Activated CD4-positive, alpha-beta memory T cell treated with anti-CD3 and anti-CD28 coated beads for 36 hours (primary cell): Measurements from ENCODE around the gene SLC10A6. TPM values are rescaled to one million over a fixed set of nuclear protein-coding genes. Genes with fewer than 3 reads are reported as not detected.
"Not testable (repeated sequence)": the region's sequence is repeated elsewhere in the genome, so short reads cannot be mapped to it uniquely, and the experiment has no call there.

Experiments used
- CTCF ChIA-PET: fragments of 350-600 bp; sonication (Branson Sonifier 250); formaldehyde crosslinking; loops from one replicate; lab custom pipeline; 2021; ENCODE audit warnings: antibody characterized with exemption, inconsistent platforms; lab: Charles Lee
- POLR2A ChIA-PET: fragments of 350-600 bp; sonication (Branson Sonifier 250); formaldehyde crosslinking; loops from one replicate; lab custom pipeline; 2021; ENCODE audit warnings: antibody characterized with exemption; lab: Charles Lee
- DNase-seq: peaks from one replicate; pipeline ENCODE4 v3.0.0-alpha.2; 2020
- H3K27ac Mint-ChIP-seq: one replicate; pipeline ENCODE4 v1.8.0; 2021; ENCODE audit warnings: mixed read lengths
- H3K27me3 Mint-ChIP-seq: one replicate; pipeline ENCODE4 v1.8.0; 2021; ENCODE audit warnings: mixed read lengths
- H3K36me3 Mint-ChIP-seq: one replicate; pipeline ENCODE4 v1.8.0; 2021; ENCODE audit warnings: mixed read lengths
- H3K4me1 Mint-ChIP-seq: one replicate; pipeline ENCODE4 v1.8.0; 2021; ENCODE audit warnings: low read depth, mixed read lengths
- H3K4me3 Mint-ChIP-seq: one replicate; pipeline ENCODE4 v1.8.0; 2021; ENCODE audit warnings: mild to moderate bottlenecking, mixed read lengths
- H3K9me3 Mint-ChIP-seq: one replicate; pipeline ENCODE4 v1.8.0; 2021; ENCODE audit warnings: mixed read lengths
- intact Hi-C: fragments of 100-400 bp; cut with micrococcal nuclease; formaldehyde crosslinking; loops from one replicate; pipeline ENCODE4 v1.15.1; 2023
- total RNA-seq, 2 experiments: library from RNA; stranded (reverse); gene quantifications; one replicate each; pipeline ENCODE4 v1.2.3, GENCODE V29; 2021

Gene SLC10A6
- total RNA-seq, 2 experiments from 2014 or later = not detected

DNA sequence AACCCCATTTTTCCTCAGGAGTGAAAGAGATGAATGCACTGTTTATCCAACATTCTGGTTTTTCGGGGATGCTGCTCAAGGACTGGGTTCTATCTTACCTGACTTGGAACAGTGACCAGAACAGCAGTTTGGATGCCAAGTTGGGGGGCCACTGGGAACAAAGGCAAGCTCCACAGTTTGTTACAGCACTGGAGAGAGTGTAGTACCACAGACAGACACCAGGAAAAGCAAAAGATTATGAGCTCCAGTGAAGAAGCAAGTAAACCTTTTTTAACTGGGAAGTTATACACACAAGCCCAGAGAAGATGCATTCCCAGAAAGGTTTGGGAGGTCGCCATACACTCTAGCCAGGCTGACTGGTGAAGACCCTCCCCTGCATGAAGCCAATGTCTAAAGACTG is 29.5 kb upstream of the SLC10A6 start:
- Mint-ChIP-seq H3K27me3 (no peaks in the 10 kb centered on the region), H3K9me3 (peaks cover 17% of the 10 kb centered on the region)

GRCh38 chr4:86876894-86877685 is 27.9 kb upstream of the SLC10A6 start:
- H3K4me3 Mint-ChIP-seq = no peak overlapping the region
- intact Hi-C loops = no loop called here
- CTCF ChIA-PET = no interaction called here
- no peaks in the 10 kb centered on the region for H3K4me1 Mint-ChIP-seq
- no peak overlapping the region for H3K27ac Mint-ChIP-seq
- no peaks in the 10 kb centered on the region for H3K27me3 Mint-ChIP-seq
- H3K36me3 Mint-ChIP-seq = peaks cover 5% of the 10 kb centered on the region
- H3K9me3 Mint-ChIP-seq = peaks cover 17% of the 10 kb centered on the region
- no peak for DNase-seq
- POLR2A ChIA-PET = interaction anchor here (0.5 kb wide), 1 partner anchor 47 kb away, joined by 3 read pairs; no protein-coding TSS in a partner anchor

More for the DNA sequence above, 29.5 kb upstream of the SLC10A6 start:
- ChIA-PET CTCF (interaction anchor here (0.9 to 1.4 kb wide), 3 partner anchors 10 to 379 kb away, joined by 3 to 5 read pairs (median 3); no protein-coding TSS in a partner anchor), POLR2A (no interaction called here)
- DNase-seq = no peak
- H3K4me1 Mint-ChIP-seq = no peaks in the 10 kb centered on the region
- H3K27ac Mint-ChIP-seq = no peak overlapping the region
- H3K4me3 Mint-ChIP-seq = no peak overlapping the region
- intact Hi-C loops = no loop called here
- peaks cover 5% of the 10 kb centered on the region for H3K36me3 Mint-ChIP-seq

GRCh38 chr4:86875436-86875835 is 26.3 kb upstream of the SLC10A6 start:
- DNase-seq, H3K27ac Mint-ChIP-seq, CTCF ChIA-PET, H3K4me1 Mint-ChIP-seq, H3K4me3 Mint-ChIP-seq, intact Hi-C loops, POLR2A ChIA-PET, H3K27me3 Mint-ChIP-seq, H3K36me3 Mint-ChIP-seq: not testable (repeated sequence)
- peaks cover 17% of the 10 kb centered on the region for H3K9me3 Mint-ChIP-seq

- no peak overlapping the region for H3K4me3 Mint-ChIP-seq
- H3K27ac Mint-ChIP-seq = no peak overlapping the region
- ChIA-PET POLR2A (no interaction called here), CTCF (no interaction called here)
- intact Hi-C loops = no loop called here
- no peaks in the 10 kb centered on the region for H3K36me3 Mint-ChIP-seq
- no peaks in the 10 kb centered on the region for H3K4me1 Mint-ChIP-seq
- H3K27me3 Mint-ChIP-seq = no peaks in the 10 kb centered on the region
- DNase-seq = no peak
- H3K9me3 Mint-ChIP-seq = peaks cover 4% of the 10 kb centered on the region
These were observed 23.0 kb upstream of the SLC10A6 start for GRCh38 chr4:86872135-86872534.

- Mint-ChIP-seq H3K9me3 (peaks cover 4% of the 10 kb centered on the region), H3K4me3 (no peak overlapping the region), H3K27ac (no peak overlapping the region), H3K4me1 (no peaks in the 10 kb centered on the region), H3K36me3 (no peaks in the 10 kb centered on the region), H3K27me3 (no peaks in the 10 kb centered on the region)
- no peak for DNase-seq
- intact Hi-C loops = no loop called here
- ChIA-PET POLR2A (no interaction called here), CTCF (no interaction called here)
These were observed 21.4 kb upstream of the SLC10A6 start for GRCh38 chr4:86870442-86871069.

- Mint-ChIP-seq H3K4me1 (no peaks in the 10 kb centered on the region), H3K4me3 (no peak overlapping the region), H3K27ac (no peak overlapping the region), H3K36me3 (no peaks in the 10 kb centered on the region), H3K9me3 (no peaks in the 10 kb centered on the region), H3K27me3 (no peaks in the 10 kb centered on the region)
- ChIA-PET POLR2A (no interaction called here), CTCF (no interaction called here)
- no peak for DNase-seq
- intact Hi-C loops = no loop called here
These were observed 8.3 kb upstream of the SLC10A6 start for GRCh38 chr4:86857341-86858052.

GRCh38 chr4:86856896-86857295 is 7.7 kb upstream of the SLC10A6 start:
- H3K27me3 Mint-ChIP-seq = no peaks in the 10 kb centered on the region
- no peaks in the 10 kb centered on the region for H3K36me3 Mint-ChIP-seq
- no peaks in the 10 kb centered on the region for H3K4me1 Mint-ChIP-seq
- no peak for DNase-seq
- ChIA-PET CTCF (no interaction called here), POLR2A (no interaction called here)
- no peak overlapping the region for H3K27ac Mint-ChIP-seq
- intact Hi-C loops = no loop called here
- H3K9me3 Mint-ChIP-seq = no peaks in the 10 kb centered on the region
- H3K4me3 Mint-ChIP-seq = no peak overlapping the region

GRCh38 chr4:86855572-86855971 is 6.4 kb upstream of the SLC10A6 start:
- Mint-ChIP-seq H3K27ac (no peak overlapping the region), H3K36me3 (no peaks in the 10 kb centered on the region), H3K4me1 (no peaks in the 10 kb centered on the region), H3K4me3 (no peak overlapping the region), H3K9me3 (no peaks in the 10 kb centered on the region), H3K27me3 (no peaks in the 10 kb centered on the region)
- ChIA-PET CTCF (interaction anchor here (2.1 kb wide), 1 partner anchor 360 kb away, joined by 8 read pairs; no protein-coding TSS in a partner anchor), POLR2A (no interaction called here)
- intact Hi-C loops = no loop called here
- DNase-seq = no peak

- POLR2A ChIA-PET = no interaction called here
- no peak overlapping the region for H3K4me3 Mint-ChIP-seq
- CTCF ChIA-PET = no interaction called here
- no peak overlapping the region for H3K27ac Mint-ChIP-seq
- H3K36me3 Mint-ChIP-seq = no peaks in the 10 kb centered on the region
- intact Hi-C loops = no loop called here
- no peaks in the 10 kb centered on the region for H3K4me1 Mint-ChIP-seq
- DNase-seq = no peak
- H3K9me3 Mint-ChIP-seq = no peaks in the 10 kb centered on the region
- peaks cover 3% of the 10 kb centered on the region for H3K27me3 Mint-ChIP-seq
These were observed 4.0 kb upstream of the SLC10A6 start for GRCh38 chr4:86853209-86853608.

DNA sequence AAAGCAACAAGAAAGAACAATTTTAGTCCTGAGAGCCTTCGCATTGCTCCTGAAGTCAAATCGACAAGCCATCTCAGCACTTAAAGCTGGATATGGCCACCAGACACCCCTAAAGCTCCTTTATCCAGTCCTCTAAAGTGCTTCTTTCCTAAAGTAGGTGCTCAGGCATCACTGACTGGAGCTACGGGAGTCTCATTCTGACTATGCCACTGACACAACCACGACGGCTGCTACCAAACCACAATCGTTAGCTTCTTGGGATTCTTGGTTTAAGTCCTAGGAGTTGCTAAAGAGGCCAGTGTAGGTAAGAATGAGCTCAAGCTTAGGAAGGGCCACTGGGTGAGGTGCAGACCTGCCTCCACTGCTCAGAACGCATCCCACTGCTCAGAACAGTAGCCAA is 1.0 kb downstream of the SLC10A6 start:
- H3K9me3 Mint-ChIP-seq = no peaks in the 10 kb centered on the region
- H3K27ac Mint-ChIP-seq = no peak overlapping the region
- DNase-seq = no peak
- H3K4me1 Mint-ChIP-seq = no peaks in the 10 kb centered on the region
- no peak overlapping the region for H3K4me3 Mint-ChIP-seq
- intact Hi-C loops = no loop called here
- no peaks in the 10 kb centered on the region for H3K36me3 Mint-ChIP-seq
- ChIA-PET CTCF (no interaction called here), POLR2A (no interaction called here)
- H3K27me3 Mint-ChIP-seq = peaks cover 6% of the 10 kb centered on the region

DNA sequence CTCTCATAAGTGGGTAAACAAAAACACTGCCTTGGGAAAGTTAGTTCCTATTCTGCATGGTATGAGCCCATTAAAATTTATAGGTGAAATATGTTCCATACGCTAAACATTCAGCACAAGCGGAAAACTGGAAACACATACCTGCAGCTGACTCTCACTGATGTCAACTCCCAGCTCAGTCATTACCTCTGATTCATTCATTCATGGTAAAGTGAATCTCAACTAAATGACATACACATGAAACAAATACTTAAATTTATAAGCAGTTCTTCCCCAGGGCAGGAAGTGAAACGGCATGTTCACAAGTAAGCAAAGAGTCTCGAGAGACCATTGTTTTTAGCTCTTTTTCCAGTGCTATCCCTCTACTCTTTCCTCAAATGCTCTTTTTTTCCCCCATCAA is 1.6 kb downstream of the SLC10A6 start:
- Mint-ChIP-seq H3K36me3 (no peaks in the 10 kb centered on the region), H3K27me3 (peaks cover 6% of the 10 kb centered on the region), H3K4me1 (no peaks in the 10 kb centered on the region), H3K27ac (no peak overlapping the region), H3K9me3 (no peaks in the 10 kb centered on the region), H3K4me3 (no peak overlapping the region)
- CTCF ChIA-PET = no interaction called here
- POLR2A ChIA-PET = no interaction called here
- intact Hi-C loops = no loop called here
- no peak for DNase-seq

- no peak overlapping the region for H3K27ac Mint-ChIP-seq
- no peaks in the 10 kb centered on the region for H3K4me1 Mint-ChIP-seq
- H3K36me3 Mint-ChIP-seq = no peaks in the 10 kb centered on the region
- ChIA-PET CTCF (no interaction called here), POLR2A (no interaction called here)
- intact Hi-C loops = no loop called here
- H3K4me3 Mint-ChIP-seq = no peak overlapping the region
- peaks cover 6% of the 10 kb centered on the region for H3K27me3 Mint-ChIP-seq
- no peak for DNase-seq
- H3K9me3 Mint-ChIP-seq = no peaks in the 10 kb centered on the region
These were observed 2.3 kb downstream of the SLC10A6 start for GRCh38 chr4:86846921-86847320.
